GM19467 (cell line): ENCODE results near the gene LIMCH1.
"Not testable (repeated sequence)": the region's sequence is repeated elsewhere in the genome, so short reads cannot be mapped to it uniquely, and the experiment has no call there.

Source experiments
- ATAC-seq: cut with Tn5 transposase; IDR thresholded peaks from one replicate; pipeline ENCODE4 v1.9.1; 2021; ENCODE audit warnings: mild to moderate bottlenecking, moderate library complexity; ENCODE audit not compliant: unreplicated experiment

LIMCH1 gene

DNA sequence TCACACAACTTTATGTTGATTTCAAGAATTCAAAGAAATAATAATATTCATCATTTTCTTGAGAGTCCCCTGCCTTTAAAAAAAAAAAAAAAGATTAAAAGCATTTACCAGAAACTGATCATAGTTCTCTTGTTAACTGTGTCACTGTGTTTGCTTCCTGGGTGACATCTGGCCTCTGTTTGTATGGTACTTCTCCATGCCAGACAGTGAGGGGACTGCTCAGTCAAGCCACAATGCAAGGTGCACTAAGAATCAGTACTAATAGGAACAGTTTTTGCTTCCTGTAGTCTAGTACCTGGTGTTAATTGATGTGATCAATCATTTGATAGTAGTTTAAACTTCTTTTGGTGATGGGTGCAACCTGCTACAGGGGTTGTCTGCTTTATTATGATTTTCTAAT, 133.0 kb downstream of the LIMCH1 start:
- no peak for ATAC-seq

DNA sequence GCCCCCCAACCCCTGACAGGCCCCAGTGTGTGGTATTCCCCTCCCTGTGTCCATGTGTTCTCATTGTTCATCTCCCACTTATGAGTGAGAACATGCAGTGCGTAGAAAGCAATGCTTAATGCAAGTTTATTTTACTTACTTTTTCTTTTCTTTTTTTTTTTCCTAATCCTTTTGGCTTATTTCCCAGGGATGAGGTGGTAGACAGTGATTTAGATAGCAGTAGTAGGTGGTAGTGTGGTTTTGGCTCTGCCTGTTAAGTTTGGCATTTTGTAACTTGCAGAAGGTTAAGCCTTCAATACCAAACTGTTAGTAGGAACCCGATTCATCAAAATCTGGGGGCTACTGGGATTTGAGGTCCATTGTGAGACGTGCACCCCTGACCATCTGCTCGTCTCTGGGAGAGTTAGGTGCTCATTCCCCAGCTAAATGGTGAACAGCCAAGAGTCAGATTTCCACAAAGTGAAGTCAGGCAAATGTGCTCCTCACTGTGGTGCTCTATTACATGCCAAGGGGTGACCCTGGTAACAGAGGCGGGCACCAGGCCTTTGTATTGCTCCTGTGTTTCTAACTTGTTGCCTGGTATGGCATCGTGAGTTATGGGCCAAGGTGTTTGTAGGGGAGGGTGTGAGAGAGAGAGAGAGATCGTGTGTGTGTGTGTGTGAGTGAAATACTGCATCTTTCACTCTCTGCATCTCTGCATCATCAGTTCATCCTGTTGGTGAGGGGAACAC, 140.3 kb downstream of the LIMCH1 start:
- no peak for ATAC-seq

DNA sequence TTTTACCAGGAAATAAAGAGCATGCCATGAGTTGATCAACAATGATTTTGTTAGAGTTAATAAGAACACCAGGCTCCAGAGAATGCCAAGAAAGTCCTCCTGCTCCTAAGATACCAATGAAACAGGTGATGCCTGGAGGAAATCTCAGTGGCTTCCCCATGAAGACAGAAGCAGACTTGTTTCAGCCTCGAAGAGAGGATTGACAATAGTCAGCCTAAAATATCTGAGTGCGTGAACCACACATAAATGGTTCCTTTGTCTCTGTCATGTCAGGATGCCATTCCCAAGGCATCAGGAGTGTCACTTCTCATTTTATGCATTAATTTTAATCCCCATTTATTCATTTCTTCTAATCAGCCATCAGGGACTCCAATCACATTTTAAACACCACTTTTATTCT, 141.0 kb downstream of the LIMCH1 start:
- no peak for ATAC-seq

DNA sequence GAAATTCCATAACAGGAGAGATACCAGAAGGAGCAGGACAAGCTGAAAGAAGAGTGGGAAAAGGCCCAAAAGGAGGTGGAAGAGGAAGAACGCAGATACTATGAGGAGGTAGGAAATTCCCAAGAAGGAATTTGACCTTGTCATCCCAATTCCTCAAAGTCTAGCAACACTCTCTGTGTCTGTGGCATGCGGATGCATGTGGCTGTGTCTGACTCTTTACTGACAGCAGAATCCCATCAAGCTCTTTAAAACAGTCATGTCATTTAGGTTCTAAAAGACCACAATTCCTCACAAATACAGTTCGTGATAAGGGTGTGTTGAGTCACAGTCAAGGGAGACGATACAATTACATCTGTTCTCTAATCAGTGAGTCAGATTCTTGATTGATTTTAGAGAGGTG, 142.0 kb downstream of the LIMCH1 start:
- no peak for ATAC-seq

DNA sequence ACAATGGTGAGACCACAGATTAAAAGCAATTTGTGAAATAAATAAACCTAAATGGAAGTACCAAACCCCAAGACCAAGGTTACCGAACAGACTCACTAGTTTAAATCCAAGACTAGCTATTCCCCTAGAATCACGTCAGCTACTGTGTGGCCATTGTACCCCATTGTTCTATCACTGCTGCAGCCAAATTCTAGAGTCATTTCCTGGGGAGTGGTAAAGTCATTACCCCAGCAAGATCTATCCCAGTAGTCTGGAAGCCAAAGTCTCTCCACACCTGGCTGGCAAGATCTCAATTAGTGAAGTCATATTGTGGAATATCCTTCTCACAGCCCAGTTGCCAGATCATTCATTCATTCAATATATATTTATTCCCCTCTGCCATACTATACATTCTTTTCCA, 143.1 kb downstream of the LIMCH1 start:
- no peak for ATAC-seq

DNA sequence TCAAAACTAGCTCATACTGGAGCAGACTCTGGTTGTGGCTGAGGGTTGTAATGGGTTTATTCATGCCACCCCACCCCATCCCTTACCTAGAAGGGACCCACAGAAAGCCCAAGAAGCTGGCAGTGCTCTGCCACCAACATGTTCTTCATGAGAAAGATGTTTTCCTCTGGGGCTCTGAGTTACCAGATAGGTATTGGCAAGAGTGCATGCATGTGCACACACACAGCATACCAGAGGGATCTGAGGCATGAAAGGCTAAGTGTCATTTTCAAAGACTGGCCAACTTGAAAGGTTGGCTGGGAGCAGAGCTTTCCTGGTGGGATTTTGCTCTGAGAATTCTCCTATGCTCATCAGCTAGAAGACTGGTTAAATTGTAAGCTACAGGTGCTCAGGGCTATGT, 145.4 kb downstream of the LIMCH1 start:
- ATAC-seq = no peak

DNA sequence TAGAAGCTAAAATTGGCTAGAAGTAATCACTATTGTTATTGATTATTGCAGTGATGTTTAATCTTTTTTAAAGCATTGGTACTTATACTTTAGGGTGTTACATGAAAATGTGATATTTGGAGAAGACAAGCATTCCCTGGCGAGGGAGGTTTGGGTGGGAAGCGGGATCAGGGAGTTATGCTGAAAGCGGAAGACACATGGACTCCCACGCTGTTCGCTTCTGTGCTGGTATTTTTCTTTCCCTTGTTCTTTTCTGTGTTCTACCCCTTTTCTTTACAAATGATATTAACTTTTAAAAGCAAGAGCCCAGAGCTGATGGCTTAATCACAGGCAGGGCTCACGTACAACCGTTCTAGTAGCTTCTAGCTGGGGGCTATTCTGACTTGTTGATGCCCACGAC, 148.9 kb downstream of the LIMCH1 start:
- no peak for ATAC-seq

DNA sequence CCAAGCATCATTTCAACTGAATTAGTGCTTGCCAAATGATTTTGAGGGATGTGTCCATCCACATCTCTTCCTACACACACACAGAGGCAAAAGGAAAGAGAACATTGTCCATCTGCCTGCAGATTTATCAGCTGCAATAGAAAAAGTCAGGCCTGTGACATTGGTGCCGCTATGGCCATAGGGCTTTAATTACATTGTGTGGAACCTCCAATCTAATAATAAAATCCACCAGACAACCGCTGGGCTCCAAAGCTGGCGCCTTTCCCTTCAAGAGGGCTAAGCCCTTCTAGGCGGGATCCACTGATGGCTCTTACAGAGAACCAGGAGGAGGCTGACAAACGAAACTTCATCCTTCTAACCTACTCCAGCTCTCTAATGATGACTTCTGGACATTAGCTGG, 150.0 kb downstream of the LIMCH1 start:
- no peak for ATAC-seq

DNA sequence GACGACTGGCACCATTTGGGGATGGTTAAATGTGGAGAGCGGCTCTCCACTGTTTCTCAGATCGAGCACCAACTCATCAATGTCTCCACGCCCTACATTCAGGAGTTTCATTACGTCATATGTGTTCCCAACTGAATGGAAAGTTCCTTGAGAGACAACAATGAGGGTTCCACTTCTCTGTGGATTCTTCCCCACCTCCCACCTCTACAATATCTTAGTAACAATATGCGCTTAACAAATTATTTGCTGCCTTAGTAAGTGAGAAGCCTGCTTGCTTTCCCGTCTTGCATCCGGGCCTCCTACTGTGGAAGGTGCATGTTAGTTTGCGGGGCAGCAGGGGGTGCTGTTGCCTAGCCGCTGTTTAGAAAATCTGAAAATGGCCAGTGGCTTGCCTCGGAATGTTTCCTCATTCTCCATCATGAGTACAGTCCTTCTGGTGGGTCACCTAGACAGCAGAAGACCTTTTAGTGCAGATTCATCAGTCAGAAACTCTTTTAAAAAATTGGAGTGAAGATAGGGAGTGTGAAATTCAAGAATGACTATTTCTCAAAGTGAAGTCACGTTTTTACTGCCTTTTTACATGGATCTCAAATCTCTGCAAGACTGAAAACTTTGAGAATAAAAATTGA, 154.9 kb downstream of the LIMCH1 start:
- ATAC-seq = peak; percentile 83

DNA sequence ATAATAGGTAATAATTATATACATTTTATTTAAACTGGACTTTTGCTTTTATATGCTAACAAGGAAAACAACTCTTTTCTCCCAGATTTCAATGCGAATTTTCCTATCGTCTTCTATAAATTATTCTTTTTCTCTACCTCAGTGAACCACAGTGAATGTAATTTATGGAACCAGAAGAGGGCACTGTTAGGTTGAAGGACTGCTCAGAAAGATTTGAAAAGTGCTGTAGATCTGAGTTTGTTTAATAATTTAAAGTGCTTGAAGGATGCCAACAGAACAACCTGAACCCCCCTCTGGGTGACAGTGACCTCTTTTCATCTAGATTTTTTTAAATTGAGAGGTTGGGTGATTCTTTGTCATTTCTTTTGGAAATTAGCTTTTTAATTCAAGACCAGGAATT, 155.7 kb downstream of the LIMCH1 start:
- no peak for ATAC-seq

DNA sequence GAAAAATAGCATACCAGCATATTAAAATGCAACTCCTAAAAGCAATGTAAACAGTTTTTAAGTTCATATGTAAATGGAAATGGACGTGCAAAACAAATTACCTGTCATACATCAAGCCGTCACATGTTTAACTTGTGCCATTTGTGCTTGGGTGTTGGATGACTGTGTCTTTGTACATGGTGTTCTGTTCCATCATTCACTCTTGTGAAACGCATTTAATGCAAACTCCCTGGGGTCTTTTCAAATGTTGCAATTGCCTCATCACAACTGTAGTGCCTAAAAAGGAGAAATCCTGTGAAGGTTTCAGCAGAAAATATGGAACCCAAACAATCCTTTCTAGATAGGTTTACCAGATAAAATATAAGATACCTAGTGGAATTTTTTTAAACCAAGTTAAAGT, 158.2 kb downstream of the LIMCH1 start:
- no peak for ATAC-seq

DNA sequence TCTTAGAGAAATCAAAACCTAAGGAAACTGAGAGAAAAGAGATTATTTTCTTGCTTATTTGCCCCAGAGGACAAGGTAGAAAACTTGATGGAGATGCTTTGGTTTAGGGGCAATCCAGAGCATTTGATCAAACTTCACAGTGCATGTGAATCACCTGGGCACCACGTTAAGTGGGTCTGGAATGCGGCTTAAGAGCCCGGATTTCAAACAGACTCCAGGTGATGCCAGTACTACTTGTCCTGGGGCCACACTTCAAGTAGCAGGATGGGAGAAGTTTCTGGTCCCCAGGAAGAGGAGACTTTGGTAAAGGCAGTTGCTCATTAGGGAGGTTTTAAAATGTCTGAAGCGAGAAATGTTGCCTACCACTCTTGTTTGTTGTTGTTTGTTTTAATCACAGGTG, 158.8 kb downstream of the LIMCH1 start:
- ATAC-seq = no peak

DNA sequence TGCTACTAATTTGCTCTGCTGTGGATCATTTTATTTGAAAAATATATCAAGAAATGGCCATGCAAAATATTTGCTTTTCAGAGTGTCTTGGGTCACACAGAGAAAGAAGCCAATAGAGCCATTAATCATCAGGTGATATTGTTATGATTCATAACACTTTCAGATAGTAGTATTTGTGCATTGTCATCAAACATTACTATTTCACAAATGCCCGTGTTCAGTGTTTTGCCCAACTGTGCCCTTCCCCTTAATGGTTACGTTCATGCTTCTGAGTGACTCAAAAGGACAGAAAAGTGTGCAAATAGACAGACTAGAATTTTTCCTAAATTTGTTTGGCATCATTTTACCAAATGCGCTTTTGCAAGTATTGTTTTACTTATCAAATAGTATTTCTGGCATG, 164.0 kb downstream of the LIMCH1 start:
- ATAC-seq = no peak

DNA sequence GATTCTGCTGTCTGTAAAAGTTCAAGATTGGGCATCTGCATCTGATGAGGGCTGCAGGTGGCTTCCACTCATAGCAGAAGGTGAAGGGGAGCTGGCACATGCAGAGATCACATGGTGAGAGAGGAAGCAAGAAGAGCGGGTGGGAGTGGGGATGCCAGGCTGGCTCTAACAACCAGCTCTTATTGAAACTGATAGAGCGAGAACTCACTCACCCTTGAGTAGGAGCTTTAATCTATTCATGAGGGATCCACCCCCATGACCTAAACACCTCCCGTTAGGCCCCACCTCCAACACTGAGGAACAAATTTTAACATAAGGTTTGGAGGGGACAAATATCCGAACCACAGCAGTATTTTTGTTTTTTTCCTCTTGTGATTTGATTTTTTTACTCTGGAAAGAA, 164.8 kb downstream of the LIMCH1 start:
- ATAC-seq = no peak

DNA sequence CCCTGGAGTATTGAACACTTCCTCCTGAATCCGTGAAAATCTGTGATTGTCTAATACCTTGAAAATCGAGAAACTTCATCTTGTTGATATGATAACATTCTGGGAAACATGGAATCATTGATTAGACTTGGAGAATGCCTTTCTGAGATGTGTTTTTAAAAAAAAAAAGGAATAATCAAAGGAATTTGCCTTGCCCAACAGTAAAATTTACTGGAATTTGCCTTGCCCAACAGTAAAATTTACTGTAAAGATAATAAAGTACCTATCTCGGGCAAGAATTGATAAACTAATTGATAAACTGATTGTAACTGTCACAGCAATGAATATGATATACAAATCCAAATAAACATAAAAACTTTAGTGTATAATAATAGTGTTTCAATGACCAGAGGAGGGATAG, 165.8 kb downstream of the LIMCH1 start:
- ATAC-seq = no peak

DNA sequence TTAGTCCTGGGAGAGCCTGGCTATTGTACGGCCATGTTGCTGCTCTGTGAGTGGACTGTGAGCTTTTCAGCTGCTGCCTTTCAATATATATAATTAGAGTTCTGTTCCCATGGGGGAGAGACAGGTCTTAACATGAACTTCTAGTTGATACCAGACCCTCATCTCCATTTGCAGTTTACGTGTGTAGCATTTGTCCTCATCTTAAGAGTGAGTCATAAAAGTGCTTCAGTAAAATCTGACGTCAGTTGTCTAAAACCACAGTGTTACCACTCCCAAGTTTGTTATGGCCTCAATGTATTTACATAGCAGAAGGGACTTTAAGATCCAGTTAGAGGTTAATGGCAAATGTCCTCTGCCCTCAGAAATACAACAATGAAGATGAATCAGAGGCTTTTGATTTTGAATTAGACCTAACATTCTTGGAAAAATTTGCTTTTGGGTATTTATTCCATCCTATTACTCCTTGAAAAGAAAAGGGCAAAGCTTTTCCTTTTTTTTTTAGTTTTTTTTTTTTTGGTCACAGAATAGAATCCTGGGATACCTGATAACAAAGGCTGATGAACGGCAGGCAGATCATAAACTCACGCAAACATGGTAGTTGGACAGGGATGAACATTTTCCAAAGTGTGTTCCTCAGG, 172.0 kb downstream of the LIMCH1 start:
- ATAC-seq = no peak

DNA sequence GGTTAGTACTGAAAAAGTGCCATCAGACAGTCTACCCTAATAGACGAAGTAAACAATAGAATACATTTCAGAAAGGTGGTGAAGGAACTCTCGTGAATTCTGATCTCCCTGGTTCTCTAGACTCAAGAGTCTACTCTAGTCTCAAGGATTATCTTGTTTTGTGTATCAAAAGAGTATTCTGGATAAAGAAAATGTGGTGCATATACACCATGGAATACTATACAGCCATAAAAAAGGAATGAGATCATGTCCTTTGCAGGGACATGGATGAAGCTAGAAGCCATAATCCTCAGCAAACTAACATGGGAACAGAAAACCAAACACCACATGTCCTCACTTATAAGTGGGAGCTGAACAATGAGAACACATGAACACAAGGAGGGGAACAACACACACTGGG, 173.7 kb downstream of the LIMCH1 start:
- ATAC-seq = not testable (repeated sequence)

DNA sequence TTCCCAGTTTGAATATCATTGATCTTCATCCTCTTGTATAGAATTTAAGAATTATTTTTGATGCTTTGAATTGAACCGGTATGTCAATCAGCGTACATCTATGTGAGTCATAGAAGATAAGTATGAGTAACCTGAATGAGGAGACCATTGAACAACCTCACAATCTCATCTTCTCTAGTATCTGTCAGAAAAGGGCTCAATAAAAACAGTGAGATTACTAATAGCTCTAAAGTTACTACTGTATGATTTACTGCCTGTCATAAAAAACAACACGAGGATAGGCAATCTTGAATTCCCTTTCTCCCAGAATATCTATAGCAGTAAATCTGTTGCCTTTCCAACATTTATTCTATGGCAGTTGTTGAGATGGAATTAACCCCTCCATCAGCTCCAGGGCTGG, 174.5 kb downstream of the LIMCH1 start:
- no peak for ATAC-seq

DNA sequence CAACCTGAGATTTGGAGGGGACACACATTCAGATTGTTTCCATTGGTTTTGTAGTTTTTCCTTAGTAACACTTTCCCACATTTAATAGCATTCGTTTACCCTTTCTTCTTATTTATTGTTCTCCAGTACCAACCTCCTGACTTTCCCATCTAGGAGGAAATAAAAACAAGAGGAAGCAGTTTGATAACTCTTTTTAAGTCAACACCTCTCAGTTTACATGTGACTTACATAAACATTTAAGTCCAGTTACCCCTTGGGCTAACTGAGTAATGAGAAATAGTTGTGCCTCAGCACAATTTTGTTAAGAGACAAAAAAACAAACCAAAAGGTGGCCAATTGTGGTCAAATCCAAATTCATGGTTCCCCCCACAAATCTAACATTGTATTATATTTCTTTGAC, 175.8 kb downstream of the LIMCH1 start:
- ATAC-seq = no peak

DNA sequence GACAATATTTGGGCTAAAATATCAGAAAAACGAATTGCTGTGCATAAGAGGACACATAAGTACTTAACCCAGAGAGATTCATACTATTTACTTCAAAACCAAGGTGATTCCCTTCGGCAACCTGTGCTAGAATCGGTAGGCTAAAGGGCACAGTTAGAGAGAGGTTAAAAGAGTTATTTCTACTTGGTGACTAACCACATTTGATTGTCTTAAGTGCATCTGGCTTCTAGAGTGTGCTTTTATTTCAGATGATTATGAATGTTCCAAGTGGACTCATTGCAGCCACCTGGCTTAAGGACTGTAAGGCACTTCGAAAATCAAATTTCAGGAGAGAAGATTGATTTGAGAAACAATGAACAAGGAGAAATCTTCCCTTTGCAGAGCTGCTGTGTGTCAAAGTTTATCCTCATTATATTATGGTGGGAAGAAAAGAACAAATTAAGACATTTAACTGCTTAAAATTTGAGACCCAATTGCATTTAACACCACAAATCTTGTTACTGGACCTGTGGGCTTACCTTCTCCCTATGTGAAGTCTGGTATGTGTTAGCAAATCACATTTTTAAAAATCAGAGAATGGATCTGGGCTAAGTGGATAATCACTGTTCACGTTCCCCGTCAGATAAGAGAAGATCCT, 176.5 kb downstream of the LIMCH1 start:
- ATAC-seq = no peak

DNA sequence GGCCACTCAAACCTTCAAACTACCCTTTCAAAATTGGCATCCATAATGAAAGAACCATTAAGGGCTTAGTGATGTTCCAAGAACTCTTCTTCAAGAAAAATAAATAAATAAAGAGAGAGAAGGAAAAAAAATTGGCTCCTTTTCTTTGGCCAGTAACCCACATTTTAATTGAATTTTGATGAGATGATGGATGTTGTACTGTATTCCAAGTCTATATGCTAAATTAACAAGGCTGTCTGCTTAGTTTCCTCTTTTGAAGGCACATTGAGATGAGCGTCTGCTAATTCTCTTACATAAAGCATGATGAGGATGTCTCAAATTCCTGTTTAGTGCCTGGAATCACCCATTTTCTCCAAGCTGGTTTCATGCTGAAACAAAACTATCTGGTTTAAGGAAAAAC, 177.2 kb downstream of the LIMCH1 start:
- ATAC-seq = no peak

DNA sequence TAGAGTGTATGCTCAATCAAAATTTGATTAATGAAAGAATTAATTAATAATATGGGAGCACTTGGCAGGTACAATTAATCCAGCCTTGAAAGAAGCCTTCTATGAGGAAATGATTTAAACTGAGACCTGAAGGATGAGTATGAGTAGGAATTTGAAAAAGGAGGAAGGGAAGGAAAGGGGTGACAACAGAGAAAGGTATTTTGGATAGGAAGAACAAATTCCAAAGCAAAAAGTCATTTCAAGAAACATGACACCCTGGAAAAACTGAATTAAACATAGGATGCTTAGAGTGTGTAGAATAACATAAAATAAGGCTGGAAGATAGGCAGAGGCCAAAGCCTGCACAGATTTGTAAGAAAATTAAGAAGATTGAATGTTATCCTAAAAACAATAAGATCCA, 180.9 kb downstream of the LIMCH1 start:
- no peak for ATAC-seq
